CD8-positive, alpha-beta memory T cell (primary cell): ENCODE measurements around the gene FYB1. TPM values are rescaled to one million over a fixed set of nuclear protein-coding genes. Genes with fewer than 3 reads are reported as not detected.

Source experiments
- CTCF ChIA-PET: fragments of 350-600 bp; sonication (Branson Sonifier 250); formaldehyde crosslinking; loops from one replicate; lab custom pipeline; 2021; ENCODE audit warnings: antibody characterized with exemption; lab: Charles Lee
- POLR2A ChIA-PET: fragments of 350-600 bp; sonication (Branson Sonifier 250); formaldehyde crosslinking; loops from one replicate; lab custom pipeline; 2021; ENCODE audit warnings: antibody characterized with exemption; lab: Charles Lee
- DNase-seq, 5 donors: peaks; one replicate each; pipeline versions ENCODE4 v3.0.0 to v3.0.0-alpha.2; 2020 to 2022; ENCODE audit warnings: mixed read lengths in 1 of 5
- H3K27ac ChIP-seq: one replicate; pipeline ENCODE4 v1.7.0; 2013; ENCODE audit warnings: low read depth, mild to moderate bottlenecking, low read length, moderate library complexity
- H3K27me3 ChIP-seq: 2 replicates; pipeline ENCODE4 v1.7.0; 2013; ENCODE audit warnings: low read length, mild to moderate bottlenecking; ENCODE audit not compliant: insufficient read depth, poor library complexity, severe bottlenecking
- H3K36me3 ChIP-seq: 2 replicates; pipeline ENCODE4 v1.7.0; 2013; ENCODE audit warnings: mild to moderate bottlenecking, low read length, moderate library complexity; ENCODE audit not compliant: insufficient read depth
- H3K4me1 ChIP-seq: 2 replicates; pipeline ENCODE4 v1.7.0; 2013; ENCODE audit warnings: mild to moderate bottlenecking, low read length, moderate library complexity; ENCODE audit not compliant: insufficient read depth
- H3K4me3 ChIP-seq: 2 replicates; pipeline ENCODE4 v1.7.0; 2013; ENCODE audit warnings: mild to moderate bottlenecking, low read length
- H3K9me3 ChIP-seq: 2 replicates; pipeline ENCODE4 v1.7.0; 2013; ENCODE audit warnings: mild to moderate bottlenecking, low read length
- H3K27ac Mint-ChIP-seq, 8 donors: one replicate each; pipeline ENCODE4 v1.8.0; 2020 to 2021; ENCODE audit warnings: mixed read lengths in 8 of 8, mild to moderate bottlenecking in 6 of 8, inconsistent platforms in 3 of 8, moderate library complexity in 3 of 8
- H3K27me3 Mint-ChIP-seq, 2 donors: one replicate each; pipeline ENCODE4 v1.8.0; 2020 to 2021; ENCODE audit warnings: mixed read lengths in 2 of 2, mild to moderate bottlenecking in 1 of 2, moderate library complexity in 1 of 2
- H3K36me3 Mint-ChIP-seq, 3 donors: one replicate each; pipeline ENCODE4 v1.8.0; 2020 to 2021; ENCODE audit warnings: mixed read lengths in 3 of 3, inconsistent platforms in 1 of 3, mild to moderate bottlenecking in 1 of 3
- H3K4me1 Mint-ChIP-seq, 3 donors: one replicate each; pipeline ENCODE4 v1.8.0; 2020 to 2021; ENCODE audit warnings: mixed read lengths in 3 of 3, inconsistent platforms in 1 of 3, mild to moderate bottlenecking in 1 of 3
- H3K4me3 Mint-ChIP-seq, 7 donors: one replicate each; pipeline ENCODE4 v1.8.0; 2020 to 2021; ENCODE audit warnings: mixed read lengths in 7 of 7, mild to moderate bottlenecking in 6 of 7, moderate library complexity in 4 of 7, inconsistent platforms in 2 of 7
- H3K9me3 Mint-ChIP-seq, 5 donors: one replicate each; pipeline ENCODE4 v1.8.0; 2020 to 2022; ENCODE audit warnings: mixed read lengths in 5 of 5, mild to moderate bottlenecking in 3 of 5, moderate library complexity in 2 of 5, inconsistent platforms in 1 of 5
- polyA plus RNA-seq: library from polyadenylated mRNA; unstranded; fragments of 300-500 nt; fragmentation: Illumina TruSeq; gene quantifications from one replicate; pipeline ENCODE4 v1.2.3, GENCODE V29; 2021
- total RNA-seq, 2 experiments: library from RNA; stranded (reverse); gene quantifications; one replicate each; pipeline ENCODE4 v1.2.3, GENCODE V29; 2021

The FYB1 gene
- total and polyA plus RNA-seq, 3 experiments from 2014 or later: 75.9 to 282 (median 84.2) TPM

GRCh38 chr5:39211773-39212172 lies 7.6 kb downstream of the FYB1 start:
- peak overlapping the region; percentile 6 for H3K4me3 ChIP-seq
- H3K27me3 ChIP-seq: no peaks in the 10 kb centered on the region
- Mint-ChIP-seq H3K27ac (peak overlapping the region; percentile 89 to 99 (median 95)), H3K4me1 (peaks cover 93 to 100% (median 100%) of the 10 kb centered on the region in 3 donors), H3K27me3 (no peaks in the 10 kb centered on the region), H3K36me3 (peaks cover 0 to 3% (median 0%) of the 10 kb centered on the region in 3 donors), H3K9me3 (no peaks in the 10 kb centered on the region), H3K4me3 (peak overlapping the region; percentile 68 to 81 (median 78))
- no peaks in the 10 kb centered on the region for H3K36me3 ChIP-seq
- H3K9me3 ChIP-seq: no peaks in the 10 kb centered on the region
- H3K27ac ChIP-seq: no peak overlapping the region
- H3K4me1 ChIP-seq: peaks cover 96% of the 10 kb centered on the region
- CTCF ChIA-PET: interaction anchor here (0.8 to 6.1 kb wide), 14 partner anchors 10 to 359 kb away, joined by 3 to 41 read pairs (median 4); no protein-coding TSS in a partner anchor
- DNase-seq: peak in 3 of 5 donors; percentile 53 to 60 (median 59)
- POLR2A ChIA-PET: interaction anchor here (0.7 to 3.4 kb wide), 9 partner anchors 10 to 47 kb away, joined by 3 to 24 read pairs (median 5); no protein-coding TSS in a partner anchor

- no peaks in the 10 kb centered on the region for H3K36me3 ChIP-seq
- peak overlapping the region; percentile 94 to 99 (median 96) for H3K27ac Mint-ChIP-seq
- H3K9me3 ChIP-seq: no peaks in the 10 kb centered on the region
- H3K27me3 ChIP-seq: no peaks in the 10 kb centered on the region
- H3K4me1 Mint-ChIP-seq: peaks cover 96 to 100% (median 100%) of the 10 kb centered on the region in 3 donors
- CTCF ChIA-PET: interaction anchor here (0.7 to 6.1 kb wide), 7 partner anchors 8 to 64 kb away, joined by 3 to 41 read pairs (median 11); no protein-coding TSS in a partner anchor
- DNase-seq: peak; percentile 67 to 91 (median 83)
- peaks cover 98% of the 10 kb centered on the region for H3K4me1 ChIP-seq
- POLR2A ChIA-PET: interaction anchor here (0.6 to 3.4 kb wide), 8 partner anchors 9 to 65 kb away, joined by 3 to 24 read pairs (median 4); no protein-coding TSS in a partner anchor
- peak overlapping the region; percentile 18 for H3K27ac ChIP-seq
- peak overlapping the region; percentile 67 to 84 (median 79) for H3K4me3 Mint-ChIP-seq
- H3K9me3 Mint-ChIP-seq: no peaks in the 10 kb centered on the region
- H3K27me3 Mint-ChIP-seq: no peaks in the 10 kb centered on the region
- H3K4me3 ChIP-seq: peak overlapping the region; percentile 55
- peaks cover 0 to 3% (median 0%) of the 10 kb centered on the region in 3 donors for H3K36me3 Mint-ChIP-seq
These were observed 9.4 kb downstream of the FYB1 start for GRCh38 chr5:39209924-39210323.

- H3K27ac Mint-ChIP-seq: peak overlapping the region; percentile 94 to 99 (median 96)
- Histone ChIP-seq H3K4me3 (peak overlapping the region; percentile 37), H3K27me3 (no peaks in the 10 kb centered on the region), H3K27ac (peak overlapping the region; percentile 4), H3K36me3 (no peaks in the 10 kb centered on the region), H3K4me1 (peaks cover 98% of the 10 kb centered on the region), H3K9me3 (no peaks in the 10 kb centered on the region)
- peak in 1 of 5 donors; percentile 57 for DNase-seq
- POLR2A ChIA-PET: interaction anchor here (1.8 to 1.9 kb wide), 2 partner anchors 8 to 9 kb away, joined by 9 read pairs; no protein-coding TSS in a partner anchor
- H3K9me3 Mint-ChIP-seq: no peaks in the 10 kb centered on the region
- peaks cover 98 to 100% (median 100%) of the 10 kb centered on the region in 3 donors for H3K4me1 Mint-ChIP-seq
- no peaks in the 10 kb centered on the region for H3K27me3 Mint-ChIP-seq
- peak overlapping the region; percentile 67 to 84 (median 79) for H3K4me3 Mint-ChIP-seq
- peaks cover 0 to 3% (median 0%) of the 10 kb centered on the region in 3 donors for H3K36me3 Mint-ChIP-seq
- CTCF ChIA-PET: interaction anchor here (2.1 to 6.1 kb wide), 4 partner anchors 9 to 31 kb away, joined by 6 to 41 read pairs (median 22); no protein-coding TSS in a partner anchor
These were observed 10.9 kb downstream of the FYB1 start for GRCh38 chr5:39208471-39208870.

GRCh38 chr5:39207345-39208045 lies 11.9 kb downstream of the FYB1 start:
- Mint-ChIP-seq H3K9me3 (no peaks in the 10 kb centered on the region), H3K4me1 (peaks cover 92 to 100% (median 95%) of the 10 kb centered on the region in 3 donors), H3K27me3 (no peaks in the 10 kb centered on the region), H3K36me3 (peaks cover 0 to 10% (median 0%) of the 10 kb centered on the region in 3 donors), H3K4me3 (peak overlapping the region; percentile 75 to 84 (median 80)), H3K27ac (peak overlapping the region; percentile 94 to 99 (median 96))
- H3K27me3 ChIP-seq: no peaks in the 10 kb centered on the region
- H3K9me3 ChIP-seq: no peaks in the 10 kb centered on the region
- DNase-seq: no peak
- H3K4me3 ChIP-seq: peak overlapping the region; percentile 13
- CTCF ChIA-PET: interaction anchor here (2.5 to 5.4 kb wide), 2 partner anchors 10 to 13 kb away, joined by 11 to 32 read pairs; no protein-coding TSS in a partner anchor
- H3K4me1 ChIP-seq: peaks cover 92% of the 10 kb centered on the region
- H3K36me3 ChIP-seq: no peaks in the 10 kb centered on the region
- POLR2A ChIA-PET: interaction anchor here (1.9 kb wide), 1 partner anchor 10 kb away, joined by 9 read pairs; no protein-coding TSS in a partner anchor
- no peak overlapping the region for H3K27ac ChIP-seq

GRCh38 chr5:39206630-39207321 lies 12.6 kb downstream of the FYB1 start:
- DNase-seq: no peak
- Histone ChIP-seq H3K36me3 (no peaks in the 10 kb centered on the region), H3K27me3 (no peaks in the 10 kb centered on the region), H3K4me3 (peak overlapping the region; percentile 13), H3K27ac (no peak overlapping the region), H3K9me3 (no peaks in the 10 kb centered on the region), H3K4me1 (peaks cover 88% of the 10 kb centered on the region)
- Mint-ChIP-seq H3K27me3 (no peaks in the 10 kb centered on the region), H3K4me1 (peaks cover 85 to 94% (median 93%) of the 10 kb centered on the region in 3 donors), H3K4me3 (peak overlapping the region; percentile 19 to 81 (median 52)), H3K27ac (peak overlapping the region; percentile 94 to 99 (median 96)), H3K9me3 (no peaks in the 10 kb centered on the region), H3K36me3 (peaks cover 0 to 16% (median 0%) of the 10 kb centered on the region in 3 donors)
- POLR2A ChIA-PET: no interaction called here
- CTCF ChIA-PET: interaction anchor here (0.9 kb wide), 1 partner anchor 11 kb away, joined by 3 read pairs; no protein-coding TSS in a partner anchor

GRCh38 chr5:39205550-39205949 lies 13.8 kb downstream of the FYB1 start:
- ChIA-PET POLR2A (interaction anchor here (0.6 kb wide), 1 partner anchor 9 kb away, joined by 4 read pairs; no protein-coding TSS in a partner anchor), CTCF (interaction anchor here (0.9 to 13.3 kb wide), 3 partner anchors 10 to 41 kb away, joined by 3 to 156 read pairs (median 3); partner anchors contain the start of gene FYB1)
- no peak overlapping the region for H3K27ac ChIP-seq
- no peaks in the 10 kb centered on the region for H3K9me3 ChIP-seq
- H3K4me1 ChIP-seq: peaks cover 75% of the 10 kb centered on the region
- Mint-ChIP-seq H3K4me3 (peak overlapping the region; percentile 52 to 96 (median 93)), H3K27me3 (no peaks in the 10 kb centered on the region), H3K36me3 (peaks cover 0 to 25% (median 5%) of the 10 kb centered on the region in 3 donors), H3K9me3 (no peaks in the 10 kb centered on the region), H3K4me1 (peaks cover 73 to 83% (median 80%) of the 10 kb centered on the region in 3 donors), H3K27ac (peak overlapping the region; percentile 89 to 99 (median 93))
- H3K36me3 ChIP-seq: no peaks in the 10 kb centered on the region
- no peak for DNase-seq
- H3K4me3 ChIP-seq: peak overlapping the region; percentile 4
- no peaks in the 10 kb centered on the region for H3K27me3 ChIP-seq

- peak overlapping the region; percentile 74 for H3K27ac ChIP-seq
- H3K27me3 ChIP-seq: no peaks in the 10 kb centered on the region
- CTCF ChIA-PET: interaction anchor here (13.3 kb wide), 1 partner anchor 14 kb away, joined by 156 read pairs; the partner anchor contains the start of gene FYB1
- no peaks in the 10 kb centered on the region for H3K9me3 Mint-ChIP-seq
- DNase-seq: no peak
- H3K27ac Mint-ChIP-seq: peak overlapping the region; percentile 89 to 99 (median 93)
- POLR2A ChIA-PET: no interaction called here
- no peaks in the 10 kb centered on the region for H3K27me3 Mint-ChIP-seq
- H3K4me3 Mint-ChIP-seq: peak overlapping the region; percentile 87 to 96 (median 93)
- H3K4me3 ChIP-seq: peak overlapping the region; percentile 88
- peaks cover 0 to 39% (median 12%) of the 10 kb centered on the region in 3 donors for H3K36me3 Mint-ChIP-seq
- no peaks in the 10 kb centered on the region for H3K9me3 ChIP-seq
- no peaks in the 10 kb centered on the region for H3K36me3 ChIP-seq
- peaks cover 61% of the 10 kb centered on the region for H3K4me1 ChIP-seq
- peaks cover 57 to 68% (median 64%) of the 10 kb centered on the region in 3 donors for H3K4me1 Mint-ChIP-seq
These were observed 15.4 kb downstream of the FYB1 start for GRCh38 chr5:39203951-39204350.
